Ovary (tissue), 3 donors: ENCODE results near the gene ANKRD6.

ENCODE experiments used
- CTCF ChIP-seq, 3 donors: fragments of 450-650 bp in 2 of 3; fragments of 200-600 bp in 1 of 3; IDR thresholded peaks; one replicate each; pipeline versions ENCODE4 v1.5.1 to v1.8.0; 2016 to 2022; ENCODE audit warnings: antibody characterized with exemption in 3 of 3, mild to moderate bottlenecking in 1 of 3
- EP300 ChIP-seq: sonication (generic); formaldehyde crosslinking; IDR thresholded peaks from one replicate; pipeline ENCODE4 v1.6.1; 2017; ENCODE audit warnings: antibody characterized with exemption
- POLR2A ChIP-seq: fragments of 450-650 bp; IDR thresholded peaks from one replicate; pipeline ENCODE4 v1.6.1; 2017; ENCODE audit warnings: antibody characterized with exemption, mild to moderate bottlenecking, moderate library complexity
- donor health status: DM: no; HTN: no; CAD: no.

- TF ChIP-seq CTCF (IDR thresholded peaks at IDR 0.05): no peak
- TF ChIP-seq POLR2A: no peak
- no peak for TF ChIP-seq EP300
Measured at GRCh38 chr6:89630488-89630887, 197.5 kb downstream of the ANKRD6 start.
